Left lung (tissue), 10 donors: Measurements from ENCODE around the gene CHN1. TPM values are rescaled to one million over a fixed set of nuclear protein-coding genes. Genes with fewer than 3 reads are reported as not detected.

Experiments used
- ATAC-seq: fragments of 200-7000 bp; cut with Tn5 transposase; one replicate; pipeline ENCODE4 v1.9.1; 2020; ENCODE audit warnings: moderate library complexity
- DNase-seq, 4 donors: peaks; one replicate each; pipeline ENCODE4 v3.0.0-alpha.2; 2013 to 2020
- H3K27ac ChIP-seq, 2 donors: fragments of 200-600 bp; sonication (generic) in 1 of 2; one replicate each; pipeline versions ENCODE4 v1.5.0 to v1.8.0; 2020 to 2021
- H3K27me3 ChIP-seq, 2 donors: fragments of 200-600 bp; sonication (generic) in 1 of 2; one replicate each; pipeline versions ENCODE4 v1.5.0 to v1.8.0; 2020 to 2021
- H3K36me3 ChIP-seq, 2 donors: fragments of 200-600 bp; sonication (generic) in 1 of 2; one replicate each; pipeline versions ENCODE4 v1.5.0 to v1.8.0; 2020 to 2021
- H3K4me1 ChIP-seq, 2 donors: fragments of 200-600 bp; one replicate each; pipeline ENCODE4 v1.8.0; 2021
- H3K4me3 ChIP-seq, 2 donors: fragments of 200-600 bp; sonication (generic) in 1 of 2; one replicate each; pipeline versions ENCODE4 v1.5.0 to v1.8.0; 2020 to 2021; ENCODE audit warnings: mild to moderate bottlenecking in 1 of 2
- H3K9me3 ChIP-seq, 2 donors: fragments of 200-600 bp; sonication (generic) in 1 of 2; one replicate each; pipeline versions ENCODE4 v1.5.0 to v1.8.0; 2020 to 2021
- CTCF ChIP-seq, 2 donors: fragments of 200-600 bp; sonication (generic) in 1 of 2; IDR thresholded peaks; one replicate each; pipeline versions ENCODE4 v1.5.0 to v1.8.0; 2021; ENCODE audit warnings: antibody characterized with exemption in 2 of 2
- intact Hi-C, 2 donors: fragments of 100-400 bp; cut with DNase I; formaldehyde crosslinking; loops; one replicate each; pipeline versions ENCODE4 v1.11.2 to v1.14.2; 2022
- polyA plus RNA-seq, 6 donors: library from polyadenylated mRNA; unstranded; fragments of 120-200 nt; gene quantifications; one replicate each; pipeline ENCODE4 v1.2.1, GENCODE V29; 2013; ENCODE audit not compliant: insufficient read length in 6 of 6
- total RNA-seq, 2 donors: library from RNA; stranded (reverse); fragmentation: NEBNext Ultra II Directional; extraction: Animal tissue kit (Norgen Biotek cat#: 25700); gene quantifications; one replicate each; pipeline ENCODE4 v1.2.1, GENCODE V29; 2021
- donor health status: DM: no; HTN: yes; CAD: no.
- donor health status: DM: no; HTN: no; CAD: no.

The CHN1 gene
- total and polyA plus RNA-seq, 8 donors, result 27.4 to 170 (median 99.9) TPM

GRCh38 chr2:174931724-174932123 is 73.5 kb downstream of the CHN1 start:
- H3K36me3 ChIP-seq, result no peaks in the 10 kb centered on the region
- intact Hi-C loops, result no loop called here
- H3K4me3 ChIP-seq, result no peak overlapping the region
- DNase-seq (no peak), ATAC-seq (no peak)
- no peaks in the 10 kb centered on the region for H3K27me3 ChIP-seq
- TF ChIP-seq CTCF (IDR thresholded peaks at IDR 0.05), result no peak
- no peaks in the 10 kb centered on the region for H3K4me1 ChIP-seq
- no peak overlapping the region for H3K27ac ChIP-seq
- peaks cover 0 to 4% of the 10 kb centered on the region in 2 donors for H3K9me3 ChIP-seq

- Histone ChIP-seq H3K27ac (no peak overlapping the region), H3K4me1 (no peaks in the 10 kb centered on the region), H3K27me3 (no peaks in the 10 kb centered on the region), H3K9me3 (peaks cover 0 to 4% of the 10 kb centered on the region in 2 donors), H3K4me3 (no peak overlapping the region), H3K36me3 (no peaks in the 10 kb centered on the region)
- TF ChIP-seq CTCF (IDR thresholded peaks at IDR 0.05), result no peak
- intact Hi-C loops, result no loop called here
- ATAC-seq (no peak), DNase-seq (no peak)
These were observed 75.4 kb downstream of the CHN1 start for GRCh38 chr2:174929786-174930185.

DNA sequence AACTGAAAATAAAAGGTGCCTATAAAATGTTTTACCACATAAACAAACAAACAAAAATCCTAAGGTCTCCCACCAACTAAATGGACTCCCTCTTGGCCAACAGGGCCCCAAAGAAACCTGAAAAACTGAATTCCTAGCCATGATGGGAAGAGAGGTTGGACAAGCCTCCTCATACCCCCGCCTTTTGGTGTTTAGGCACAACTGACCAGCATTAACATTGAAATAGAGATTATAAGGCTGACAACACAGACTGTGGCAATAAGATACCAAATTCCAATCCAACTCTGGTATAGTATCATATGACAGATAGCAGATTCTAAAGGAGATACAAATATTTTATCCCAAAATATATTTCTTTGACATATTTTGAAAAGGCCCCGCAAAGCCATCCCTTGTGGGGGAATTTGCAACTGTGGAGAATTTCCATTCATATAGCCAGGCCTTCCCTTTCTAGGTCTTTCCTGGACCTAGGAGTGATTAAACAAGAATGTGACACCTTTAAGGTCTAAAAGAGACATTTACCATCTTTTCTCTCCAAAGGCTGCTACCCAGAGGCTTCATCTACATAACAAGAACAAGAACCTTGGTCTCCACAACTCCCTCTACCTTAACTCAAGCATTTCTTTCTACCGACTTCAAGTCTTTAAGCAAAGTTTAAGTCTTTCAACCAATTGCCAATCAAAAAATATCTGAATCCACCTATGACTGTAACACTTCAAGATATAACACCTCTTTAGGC is 80.0 kb downstream of the CHN1 start:
- H3K27me3 ChIP-seq, result no peaks in the 10 kb centered on the region
- no peak overlapping the region for H3K27ac ChIP-seq
- TF ChIP-seq CTCF (IDR thresholded peaks at IDR 0.05), result no peak
- ATAC-seq (no peak), DNase-seq (no peak)
- no peaks in the 10 kb centered on the region for H3K36me3 ChIP-seq
- H3K9me3 ChIP-seq, result no peaks in the 10 kb centered on the region
- no peaks in the 10 kb centered on the region for H3K4me1 ChIP-seq
- intact Hi-C loops, result no loop called here
- no peak overlapping the region for H3K4me3 ChIP-seq

DNA sequence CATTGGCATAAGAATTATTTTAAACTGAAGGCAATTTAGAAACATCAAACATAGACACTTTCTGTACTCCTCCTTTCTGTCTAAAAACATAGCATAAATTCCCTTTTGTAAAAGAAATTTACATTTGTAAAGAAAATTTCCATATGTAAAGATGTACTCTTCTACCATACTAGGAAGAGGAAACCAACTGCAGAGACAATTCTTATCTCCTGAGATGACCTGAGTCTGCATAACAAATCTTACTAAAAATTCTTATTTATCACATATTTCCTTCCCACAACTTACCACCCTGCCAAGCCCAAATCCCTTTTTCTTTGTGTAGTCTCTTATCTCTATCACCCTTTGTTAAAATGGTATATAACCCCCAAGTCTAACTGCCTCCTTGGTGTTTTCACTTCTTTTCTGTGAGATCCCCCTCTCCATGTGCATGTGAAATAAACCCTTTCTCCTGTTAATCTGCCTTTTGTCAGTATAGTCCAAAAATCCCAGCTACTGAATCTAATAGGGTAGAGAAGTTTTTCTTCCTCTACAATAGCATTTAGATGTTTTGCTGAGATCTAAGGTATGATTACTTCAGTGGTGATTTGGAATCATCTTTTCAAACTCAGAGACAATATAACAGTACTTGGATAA is 81.0 kb downstream of the CHN1 start:
- ATAC-seq, result no peak
- no peak for TF ChIP-seq CTCF (IDR thresholded peaks at IDR 0.05)

DNA sequence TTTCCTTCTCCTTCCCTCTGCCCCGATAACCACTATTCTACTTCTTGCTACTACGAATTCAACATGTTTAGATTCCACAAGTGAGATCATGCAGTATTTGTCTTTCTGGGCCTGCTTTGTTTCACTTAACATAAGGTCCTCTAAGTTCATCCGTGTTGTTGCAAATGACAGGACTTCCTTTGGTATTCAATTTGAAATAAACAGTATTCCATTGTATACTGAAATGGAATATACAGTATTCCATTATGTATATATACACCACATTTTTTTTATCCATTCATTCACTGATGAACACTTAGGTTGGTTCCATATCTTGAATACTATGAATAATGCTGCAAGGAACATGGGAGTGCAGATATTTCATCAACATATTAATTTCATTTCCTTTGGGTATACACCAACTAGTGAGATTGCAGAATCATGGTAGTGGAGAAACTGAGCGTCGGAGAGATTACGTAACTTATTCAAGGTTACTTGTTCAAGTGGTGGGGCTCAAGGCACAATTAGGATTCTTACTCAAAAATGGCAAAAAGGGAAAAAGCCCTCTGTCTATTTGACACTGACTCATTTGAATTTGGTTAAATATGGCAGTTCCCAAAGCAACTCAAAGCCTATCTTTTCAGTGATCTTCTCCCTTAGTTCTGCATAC is 85.1 kb downstream of the CHN1 start:
- no peak overlapping the region for H3K4me3 ChIP-seq
- TF ChIP-seq CTCF (IDR thresholded peaks at IDR 0.05), result no peak
- intact Hi-C loops, result no loop called here
- H3K4me1 ChIP-seq, result no peaks in the 10 kb centered on the region
- no peaks in the 10 kb centered on the region for H3K36me3 ChIP-seq
- ATAC-seq, result no peak
- no peaks in the 10 kb centered on the region for H3K9me3 ChIP-seq
- H3K27me3 ChIP-seq, result no peaks in the 10 kb centered on the region
- no peak overlapping the region for H3K27ac ChIP-seq
- no peak for DNase-seq

More for the DNA sequence above, 81.0 kb downstream of the CHN1 start:
- intact Hi-C loops, result no loop called here
- Histone ChIP-seq H3K27ac (no peak overlapping the region), H3K36me3 (no peaks in the 10 kb centered on the region), H3K27me3 (no peaks in the 10 kb centered on the region), H3K9me3 (no peaks in the 10 kb centered on the region), H3K4me1 (no peaks in the 10 kb centered on the region), H3K4me3 (no peak overlapping the region)
- no peak for DNase-seq
